HG03460 (cell line): ENCODE results near the gene R3HDM1.
A peak's percentile ranks its signal among the peaks of the same experiment; 100 is the strongest.
"Not testable (repeated sequence)": the region's sequence is repeated elsewhere in the genome, so short reads cannot be mapped to it uniquely, and the experiment has no call there.

ENCODE experiments used
- ATAC-seq: cut with Tn5 transposase; IDR thresholded peaks from one replicate; pipeline ENCODE4 v1.9.1; 2021; ENCODE audit not compliant: unreplicated experiment

R3HDM1 gene

GRCh38 chr2:135531231-135532197 is at the start of gene R3HDM1:
Gene R3HDM1, plus strand, starts transcription at chr2:135531484. Its CDS starts 73,362 bp downstream, at chr2:135604846.
- ATAC-seq, result peak; percentile 76

- no peak for ATAC-seq
These were observed 45.8 kb upstream of the R3HDM1 start for GRCh38 chr2:135485441-135485840.

GRCh38 chr2:135490376-135490775 is 40.9 kb upstream of the R3HDM1 start:
- no peak for ATAC-seq

GRCh38 chr2:135494503-135494902 is 36.8 kb upstream of the R3HDM1 start:
- ATAC-seq, result no peak

DNA sequence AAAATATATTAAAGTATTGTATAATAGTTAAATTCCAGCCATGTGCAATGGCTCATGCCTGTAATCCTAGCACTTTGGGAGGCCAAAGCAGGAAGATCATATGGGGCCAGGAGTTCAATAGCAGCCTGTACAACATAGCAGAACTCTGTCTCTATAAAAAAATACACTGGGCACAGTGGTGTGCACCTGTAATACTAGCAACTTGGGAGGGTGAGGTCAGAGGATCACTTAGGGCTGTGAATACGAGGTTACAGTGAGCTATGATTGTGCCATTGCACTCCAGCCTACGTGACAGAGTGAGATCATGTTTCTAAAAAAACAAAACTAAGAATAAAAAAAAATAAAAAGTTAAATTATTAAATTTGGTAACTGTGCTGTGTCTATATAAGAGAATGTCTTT is 36.4 kb upstream of the R3HDM1 start:
- no peak for ATAC-seq

- not testable (repeated sequence) for ATAC-seq
These were observed 32.7 kb upstream of the R3HDM1 start for GRCh38 chr2:135498588-135498987.

DNA sequence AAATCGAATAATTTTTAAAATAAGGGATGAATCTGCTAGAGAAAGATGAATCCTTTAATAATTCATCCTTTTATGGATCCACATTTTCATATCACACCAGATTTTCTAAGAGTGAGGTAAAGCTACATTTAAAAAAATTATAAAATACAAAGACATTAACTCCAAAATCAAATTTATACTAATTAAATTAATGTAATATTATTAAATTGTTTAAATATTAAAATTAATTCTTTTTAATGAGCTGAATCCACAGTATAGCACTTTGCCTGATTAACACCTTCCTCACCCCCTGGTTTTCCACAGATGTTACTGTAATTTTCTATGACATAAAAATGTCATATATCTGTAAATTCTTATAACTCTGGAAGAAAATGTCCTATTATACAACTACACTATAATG is 26.5 kb upstream of the R3HDM1 start:
- no peak for ATAC-seq

- no peak for ATAC-seq
These were observed 20.7 kb upstream of the R3HDM1 start for GRCh38 chr2:135510577-135510976.

- no peak for ATAC-seq
These were observed 19.2 kb upstream of the R3HDM1 start for GRCh38 chr2:135512099-135512498.

- ATAC-seq, result no peak
These were observed 5.5 kb upstream of the R3HDM1 start for GRCh38 chr2:135525786-135526185.

DNA sequence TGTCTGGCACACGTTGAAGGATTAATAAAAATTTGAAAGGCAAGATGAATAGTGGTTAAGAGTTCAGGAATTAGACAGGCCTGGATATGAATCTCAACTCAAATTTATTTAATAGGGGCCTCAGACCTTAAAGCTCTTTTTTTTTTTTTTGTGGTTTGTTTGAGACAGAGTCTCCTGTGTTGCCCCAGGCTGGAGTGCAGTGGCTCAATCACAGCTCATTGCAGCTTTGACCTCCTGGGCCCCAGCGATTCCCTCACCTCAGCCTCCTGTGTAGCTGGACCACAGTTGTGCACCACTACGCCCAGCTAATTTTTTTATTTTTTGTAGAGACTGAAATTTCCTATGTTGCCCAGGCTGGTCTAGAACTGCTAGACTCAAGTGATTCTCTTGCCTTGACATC is 3.3 kb upstream of the R3HDM1 start:
- ATAC-seq, result no peak

DNA sequence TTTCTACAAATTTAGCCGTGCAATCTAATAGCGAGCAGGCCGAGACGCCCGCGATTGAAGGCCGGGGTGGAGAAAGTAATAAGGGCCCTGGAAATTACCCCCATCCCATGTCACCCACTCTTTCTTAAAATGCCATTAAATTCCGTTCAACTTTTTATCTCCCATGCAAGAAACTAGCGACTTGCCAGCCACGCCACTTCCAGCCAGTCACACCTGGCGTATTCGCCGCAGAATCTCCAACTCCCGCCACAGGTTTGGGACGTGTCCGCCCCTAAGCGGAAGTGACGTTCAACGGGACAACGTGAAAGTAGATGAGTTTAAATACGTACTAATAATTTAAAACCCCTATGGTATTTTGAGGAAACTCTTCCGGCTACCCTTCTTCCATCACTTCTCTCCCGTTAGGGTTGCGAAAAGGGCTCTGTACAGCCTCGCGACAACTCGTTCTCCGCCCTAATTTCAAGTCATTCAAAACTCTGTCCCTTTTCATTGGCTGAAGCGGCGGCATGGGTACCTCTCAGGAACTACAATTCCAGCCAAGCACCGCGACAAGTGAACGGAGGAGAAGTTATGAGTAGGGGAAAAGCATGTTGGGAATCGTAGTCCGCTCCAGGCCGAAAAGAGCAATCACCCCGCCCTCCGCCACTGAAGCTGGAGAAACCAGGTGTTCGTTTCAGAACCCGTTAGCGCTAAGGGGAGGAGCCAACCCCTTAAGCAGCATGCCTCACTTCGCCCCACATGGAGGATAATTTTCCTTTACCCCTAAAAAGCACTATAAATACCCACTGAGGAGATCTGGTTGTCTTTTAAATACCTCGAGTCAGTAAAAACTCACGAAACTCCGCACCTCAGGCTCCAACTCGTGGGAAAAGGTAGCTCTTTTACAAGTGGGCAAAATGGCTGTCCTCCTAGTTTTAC is 712 bp upstream of the R3HDM1 start, which contains the start of gene ZRANB3:
Gene ZRANB3 (minus strand): TSS at position 906 of the 918 bp plus-strand sequence.
- peak; percentile 68 for ATAC-seq

DNA sequence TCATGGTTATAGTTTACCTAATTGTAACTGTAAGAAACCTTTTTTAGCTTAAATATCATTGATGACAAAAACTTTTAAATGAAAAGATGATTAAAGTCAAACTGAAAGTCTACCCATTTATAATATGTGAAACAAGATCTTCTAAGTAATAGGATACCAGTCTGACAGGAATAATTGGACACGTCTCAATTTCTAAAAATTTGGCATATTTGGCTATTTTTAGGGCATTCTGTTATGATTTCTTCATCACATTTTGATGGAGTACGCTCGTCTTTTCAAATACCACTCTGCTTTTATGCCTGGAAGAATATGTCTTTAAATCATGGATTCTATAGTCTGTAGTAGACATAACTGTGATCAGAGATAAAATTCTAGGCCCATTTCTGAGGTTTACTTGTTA is 1.3 kb downstream of the R3HDM1 start:
- ATAC-seq, result no peak

GRCh38 chr2:135533545-135533944 is 2.3 kb downstream of the R3HDM1 start:
- not testable (repeated sequence) for ATAC-seq

DNA sequence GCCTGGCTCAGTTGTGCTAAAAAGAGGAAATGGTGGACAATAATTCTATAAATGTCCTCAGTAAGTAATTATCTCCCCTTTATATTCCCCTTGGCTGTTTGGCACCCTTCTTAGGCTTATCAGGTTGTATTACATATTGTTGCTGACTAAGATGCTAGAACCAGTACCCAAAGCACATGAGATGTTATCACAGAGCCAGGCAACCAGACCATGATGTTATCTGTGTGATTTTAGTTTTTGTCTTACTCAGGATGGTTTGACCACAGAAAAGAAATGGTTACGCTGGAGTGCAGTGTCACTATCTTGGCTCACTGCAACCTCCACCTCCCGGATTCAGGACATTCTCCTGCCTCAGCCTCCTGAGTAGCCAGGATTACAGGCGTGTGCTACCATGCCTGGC is 15.2 kb downstream of the R3HDM1 start:
- no peak for ATAC-seq

GRCh38 chr2:135547311-135547710 is 16.0 kb downstream of the R3HDM1 start:
- ATAC-seq, result no peak

DNA sequence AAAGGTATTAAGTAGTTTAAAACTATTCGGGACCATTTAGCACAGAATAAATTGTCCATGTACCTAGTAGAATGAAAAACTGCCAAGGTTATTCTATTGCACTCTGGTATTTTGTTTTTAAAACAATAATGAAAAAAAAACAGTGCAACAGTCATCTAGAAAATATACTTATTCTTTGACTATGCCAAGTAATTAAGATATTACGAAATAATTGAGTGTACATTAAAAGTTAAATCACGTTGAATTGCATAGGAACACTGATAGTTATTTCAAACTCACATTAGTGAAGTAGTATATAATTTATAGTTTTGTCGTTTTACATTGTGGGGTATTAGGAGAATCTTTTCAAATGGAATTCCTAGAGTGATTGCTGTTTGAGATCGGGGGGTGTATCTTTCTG is 20.1 kb downstream of the R3HDM1 start:
- no peak for ATAC-seq

GRCh38 chr2:135552887-135553286 is 21.6 kb downstream of the R3HDM1 start:
- no peak for ATAC-seq

- ATAC-seq, result no peak
These were observed 24.0 kb downstream of the R3HDM1 start for GRCh38 chr2:135555311-135555710.

DNA sequence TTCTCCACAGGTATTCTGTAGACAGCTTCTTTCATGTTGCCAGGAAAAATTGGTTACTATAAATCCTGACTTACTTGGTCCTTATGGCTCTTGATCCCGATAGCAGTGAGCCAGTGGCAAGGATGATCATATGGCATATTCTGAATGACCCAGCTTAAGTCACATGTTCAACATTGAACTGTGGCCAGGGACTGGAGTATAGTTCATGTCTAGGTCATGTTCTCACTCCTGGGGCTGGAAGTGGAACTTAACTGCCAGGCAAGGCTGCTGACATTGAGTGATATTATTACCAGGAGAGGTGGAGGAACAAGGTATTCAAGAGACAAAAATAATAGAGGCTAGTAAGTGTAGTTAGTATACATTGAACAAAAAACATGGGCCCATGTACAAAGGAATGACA is 26.2 kb downstream of the R3HDM1 start:
- ATAC-seq, result no peak

- ATAC-seq, result no peak
These were observed 30.6 kb downstream of the R3HDM1 start for GRCh38 chr2:135561925-135562324.

GRCh38 chr2:135563793-135564192 is 32.5 kb downstream of the R3HDM1 start:
- ATAC-seq, result no peak
